Measurements from ENCODE around the gene SHISA8.

Gene SHISA8

DNA sequence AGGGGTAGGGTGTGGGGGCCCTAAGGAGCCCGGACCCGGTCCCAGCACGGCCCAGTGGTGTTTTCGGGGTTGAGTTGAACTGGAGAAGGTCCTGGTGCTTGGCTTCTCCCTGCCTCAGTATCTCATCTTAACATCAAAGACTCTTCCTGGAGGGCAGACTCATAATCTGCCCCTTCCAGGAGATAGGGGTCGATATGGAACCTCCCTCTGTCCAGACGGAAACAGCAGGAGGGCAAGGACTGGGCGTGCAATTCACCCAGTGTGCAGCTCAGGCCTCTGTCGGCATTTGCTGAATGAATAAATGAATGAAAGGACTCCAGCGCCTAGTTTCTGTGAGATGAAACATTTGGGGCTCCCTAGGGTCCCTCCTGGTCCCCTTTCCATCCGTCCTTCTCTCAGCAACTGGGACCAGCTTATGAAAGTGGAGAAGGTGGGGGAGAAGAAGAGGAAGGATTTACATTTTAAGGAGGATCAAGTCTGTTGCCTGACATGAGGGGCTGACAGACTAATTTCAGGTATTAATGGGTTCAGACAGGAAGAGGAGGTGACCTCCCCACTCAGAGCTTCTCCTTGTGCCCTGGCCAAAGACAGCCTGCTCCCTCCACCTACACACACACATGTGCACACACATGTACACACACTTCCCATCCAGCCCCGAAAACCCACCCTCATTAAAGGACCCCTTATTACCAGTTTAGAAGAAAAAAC, 1.1 kb upstream of the SHISA8 start:
- DNase-seq (ENCODE audit: low read depth in 1 of 2, low spot score in 1 of 2), result no peak

DNA sequence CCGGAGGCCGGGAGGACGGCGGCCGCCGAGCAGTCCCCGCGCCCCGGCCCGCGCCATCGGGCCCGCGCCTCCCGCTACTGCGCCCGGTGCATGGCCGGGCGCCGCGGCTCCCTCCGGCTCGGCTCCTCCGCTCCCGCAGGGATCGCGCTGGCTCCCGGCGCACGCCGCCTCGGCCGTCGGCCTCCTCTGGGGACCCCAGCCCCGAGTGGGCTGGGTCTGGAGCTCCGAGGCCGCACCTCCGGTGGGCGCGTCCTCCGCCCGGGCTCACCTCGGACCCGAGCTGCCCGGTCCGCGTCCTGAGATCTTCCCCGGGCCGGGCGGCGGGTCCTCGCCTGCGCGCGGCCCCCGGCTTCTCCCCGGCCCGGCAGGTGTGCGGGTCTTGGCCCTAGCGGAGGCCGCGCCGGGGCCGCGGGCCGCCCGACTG, 251 bp downstream of the SHISA8 start:
- DNase-seq (ENCODE audit: low read depth in 1 of 2, low spot score in 1 of 2), result no peak

DNA sequence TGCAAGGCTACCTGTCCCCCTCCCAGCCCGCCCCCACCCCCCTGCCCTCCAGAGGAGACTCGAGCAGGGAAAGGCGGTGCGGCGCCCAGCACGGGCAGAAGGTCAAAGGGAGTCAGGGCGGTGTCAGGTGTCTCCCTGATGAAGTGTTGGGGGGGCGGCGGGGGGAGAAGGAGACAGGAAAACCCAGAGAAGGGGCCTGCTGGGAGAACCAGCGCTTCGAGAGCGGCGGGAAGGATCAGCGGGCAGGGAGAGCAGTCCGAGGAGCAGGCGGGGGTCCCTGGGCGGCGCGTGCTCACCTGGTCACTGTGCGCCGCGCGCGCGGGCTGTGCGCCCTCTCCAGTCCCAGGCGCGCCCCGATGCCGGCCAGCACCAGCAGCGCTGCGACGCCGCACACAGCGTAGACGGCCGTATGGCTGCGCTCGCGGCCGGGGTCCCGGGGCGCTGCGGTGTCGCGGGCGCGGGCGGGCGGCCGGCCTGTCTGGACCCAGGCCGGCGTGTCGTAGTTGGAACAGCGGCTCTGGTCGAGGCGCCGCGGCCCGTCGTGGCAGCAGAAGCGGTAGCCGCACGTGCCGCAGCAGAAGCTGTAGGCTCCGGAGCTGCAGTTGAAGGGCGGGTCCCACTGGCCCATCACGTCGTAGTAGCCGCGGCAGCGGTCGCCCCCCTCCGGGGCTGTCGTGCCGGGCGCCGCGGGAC, 886 bp downstream of the SHISA8 start:
- DNase-seq (ENCODE audit: low read depth in 1 of 2, low spot score in 1 of 2), result no peak

GRCh38 chr22:41913040-41913719, 1.7 kb downstream of the SHISA8 start:
- DNase-seq (ENCODE audit: low read depth in 1 of 2, low spot score in 1 of 2), result no peak

DNA sequence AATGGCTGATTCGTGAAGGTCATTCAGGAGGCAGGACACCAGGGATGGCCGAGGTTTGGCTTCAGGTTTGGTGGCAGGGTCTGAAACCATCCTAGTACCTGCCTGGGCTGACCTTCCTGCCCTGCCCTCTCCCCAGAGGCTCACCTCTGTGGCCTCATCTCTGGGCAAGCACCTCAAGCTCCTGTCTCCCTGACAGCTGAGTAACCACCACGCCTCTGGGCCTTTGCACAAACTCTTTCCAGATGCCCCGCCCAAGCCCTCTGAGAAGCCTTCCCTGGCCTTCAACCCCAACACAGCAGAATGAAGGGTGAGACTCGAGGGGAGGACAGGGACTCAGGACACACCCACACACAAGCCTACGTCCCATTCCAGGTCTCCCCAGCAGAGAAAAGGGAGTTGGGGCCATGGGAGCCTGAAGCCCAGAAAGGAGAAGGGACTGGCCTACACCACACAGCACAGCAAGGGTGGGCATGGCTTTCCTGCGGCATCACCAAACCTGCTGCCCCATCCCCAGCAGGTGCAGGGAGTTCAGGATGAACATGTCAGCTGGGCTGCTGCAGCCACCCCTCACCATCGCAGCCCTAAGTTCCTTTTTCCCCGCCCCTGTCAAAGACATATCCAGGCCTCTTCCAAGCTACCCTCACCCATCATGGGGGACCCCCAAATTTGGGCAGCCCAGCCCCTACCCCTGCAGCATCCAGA, 2.4 kb downstream of the SHISA8 start:
- no peak for DNase-seq (ENCODE audit: low read depth in 1 of 2, low spot score in 1 of 2)

DNA sequence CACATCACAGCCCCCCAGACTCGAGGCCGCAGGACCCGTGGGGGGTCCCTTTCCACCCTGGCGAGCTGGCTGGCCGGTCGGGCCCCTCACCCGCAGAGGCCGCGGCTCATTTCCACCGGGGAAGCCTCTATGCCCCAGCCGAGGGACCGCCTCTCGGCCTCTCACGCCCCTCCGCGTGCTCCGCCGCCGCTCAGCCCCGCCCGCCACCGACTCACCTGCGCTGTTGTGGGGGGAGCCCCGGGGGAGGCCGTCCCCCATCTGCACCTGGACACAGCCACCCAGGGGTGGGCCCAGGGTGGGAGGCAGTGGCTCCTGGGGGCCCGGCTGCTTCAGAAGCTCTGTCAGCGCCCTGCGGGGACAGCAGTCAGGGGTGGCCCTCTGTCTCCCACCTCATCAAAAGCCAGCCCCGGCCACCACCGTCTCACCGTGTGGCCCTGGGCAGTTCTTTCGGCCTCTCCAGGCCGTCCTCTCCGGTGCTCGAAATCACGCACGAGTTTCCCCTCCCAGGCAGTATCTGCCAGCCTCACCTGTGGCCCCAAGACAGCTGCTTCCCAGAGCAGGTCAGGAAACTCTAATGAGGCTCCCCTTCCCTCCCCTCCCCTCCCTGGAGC, 3.8 kb downstream of the SHISA8 start:
- DNase-seq (ENCODE audit: low read depth in 1 of 2, low spot score in 1 of 2), result no peak

DNA sequence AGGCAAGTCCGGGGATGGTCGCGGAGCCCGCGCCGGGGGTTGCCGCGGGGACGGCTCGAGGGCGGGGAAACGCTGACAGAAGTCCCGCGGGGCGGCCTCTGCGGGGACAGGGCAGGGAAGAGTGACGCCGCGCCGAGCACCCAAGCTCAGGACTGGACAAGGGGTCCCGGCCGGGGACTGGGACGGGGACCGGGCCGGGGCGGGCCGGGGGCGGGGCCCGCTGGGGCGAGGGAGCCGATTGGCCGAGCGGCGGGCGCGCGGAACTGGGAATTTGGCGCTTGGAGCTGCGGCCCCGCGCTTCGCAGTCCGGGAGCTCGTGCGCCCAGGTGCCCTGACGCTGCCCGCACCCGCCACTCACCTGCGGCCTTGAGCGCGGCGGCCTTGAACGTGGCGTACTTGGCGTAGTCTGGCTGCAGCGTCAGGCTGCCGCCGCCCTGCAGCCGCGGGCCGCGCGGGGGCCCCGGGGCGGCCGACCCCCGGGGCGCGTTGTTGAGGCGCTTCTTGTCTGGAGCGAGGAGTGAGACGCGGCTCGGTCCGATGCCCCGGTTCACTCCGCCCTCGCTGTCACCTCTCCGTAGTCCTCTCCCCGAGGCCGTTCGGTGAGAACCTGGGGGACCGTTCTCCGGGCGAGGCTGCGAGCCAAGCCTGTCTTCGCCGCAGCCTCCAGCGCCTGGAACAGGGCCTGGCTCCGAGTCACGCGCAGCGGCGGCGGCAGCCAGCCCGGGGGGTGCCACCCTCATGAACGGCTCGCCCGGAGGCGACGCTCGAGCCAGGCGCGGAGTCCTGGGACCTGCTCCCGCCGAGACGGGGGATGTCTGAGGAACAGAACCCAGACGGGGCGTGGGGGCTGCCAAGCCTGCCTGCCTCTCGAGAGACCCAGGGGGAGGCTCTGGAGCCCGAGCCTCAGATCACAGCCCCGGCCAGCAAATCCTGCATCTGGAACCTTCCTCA, 4.5 kb downstream of the SHISA8 start:
- DNase-seq (ENCODE audit: low read depth in 1 of 2, low spot score in 1 of 2), result no peak

GRCh38 chr22:41909310-41910049, 5.4 kb downstream of the SHISA8 start:
- no peak for DNase-seq (ENCODE audit: low read depth in 1 of 2, low spot score in 1 of 2)

GRCh38 chr22:41908411-41909309, 6.2 kb downstream of the SHISA8 start:
- DNase-seq (ENCODE audit: low read depth in 1 of 2, low spot score in 1 of 2), result no peak

DNA sequence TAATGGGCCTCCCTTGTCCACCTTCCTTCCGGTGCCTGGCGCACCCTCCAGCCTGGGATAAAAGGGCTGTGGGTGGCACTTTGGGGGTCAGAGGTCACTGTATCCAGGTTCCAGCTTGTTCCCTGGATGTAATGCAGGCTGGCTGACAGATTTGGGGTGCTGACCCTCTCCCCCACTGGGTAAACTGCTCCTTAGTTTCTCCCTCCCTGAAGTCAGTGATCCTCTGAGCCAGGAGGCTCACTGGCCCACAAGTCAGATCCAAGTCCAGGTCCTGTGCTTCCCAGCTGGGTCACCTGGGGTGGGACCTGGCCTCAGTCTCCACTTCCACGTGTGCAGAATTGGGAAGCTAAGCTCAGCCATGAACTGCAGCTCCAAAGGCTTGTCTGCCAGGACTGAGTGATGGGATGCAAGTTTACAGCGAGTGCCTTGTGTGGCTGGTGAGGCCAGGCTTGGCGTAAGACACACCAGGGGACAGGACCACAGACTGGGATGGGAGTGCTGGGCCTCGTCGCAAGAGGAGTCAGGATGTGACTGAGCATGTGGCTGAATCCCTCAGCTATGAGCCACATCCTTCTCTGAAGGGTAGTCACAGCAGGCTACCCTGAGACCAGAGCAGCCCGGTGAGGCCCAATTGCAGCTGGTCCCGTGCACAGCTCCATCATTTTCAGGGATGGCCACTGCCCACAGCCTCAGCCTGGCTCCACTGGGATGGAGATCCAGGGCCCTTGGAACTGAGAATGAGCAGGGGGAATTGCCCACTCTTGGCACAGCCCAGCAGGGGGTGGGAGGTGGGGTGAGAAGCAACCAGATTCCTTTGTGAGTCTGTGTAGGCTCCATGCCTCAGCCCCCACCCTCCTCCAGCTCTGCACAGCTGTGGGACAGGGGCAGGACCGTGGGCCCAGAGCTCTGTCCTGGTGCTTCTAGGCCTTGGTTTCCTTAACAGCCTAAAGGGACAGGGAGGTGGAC, 7.2 kb downstream of the SHISA8 start:
- no peak for DNase-seq (ENCODE audit: low read depth in 1 of 2, low spot score in 1 of 2)

GRCh38 chr22:41906822-41907221, 8.1 kb downstream of the SHISA8 start:
- no peak for DNase-seq (ENCODE audit: low read depth in 1 of 2, low spot score in 1 of 2)

DNA sequence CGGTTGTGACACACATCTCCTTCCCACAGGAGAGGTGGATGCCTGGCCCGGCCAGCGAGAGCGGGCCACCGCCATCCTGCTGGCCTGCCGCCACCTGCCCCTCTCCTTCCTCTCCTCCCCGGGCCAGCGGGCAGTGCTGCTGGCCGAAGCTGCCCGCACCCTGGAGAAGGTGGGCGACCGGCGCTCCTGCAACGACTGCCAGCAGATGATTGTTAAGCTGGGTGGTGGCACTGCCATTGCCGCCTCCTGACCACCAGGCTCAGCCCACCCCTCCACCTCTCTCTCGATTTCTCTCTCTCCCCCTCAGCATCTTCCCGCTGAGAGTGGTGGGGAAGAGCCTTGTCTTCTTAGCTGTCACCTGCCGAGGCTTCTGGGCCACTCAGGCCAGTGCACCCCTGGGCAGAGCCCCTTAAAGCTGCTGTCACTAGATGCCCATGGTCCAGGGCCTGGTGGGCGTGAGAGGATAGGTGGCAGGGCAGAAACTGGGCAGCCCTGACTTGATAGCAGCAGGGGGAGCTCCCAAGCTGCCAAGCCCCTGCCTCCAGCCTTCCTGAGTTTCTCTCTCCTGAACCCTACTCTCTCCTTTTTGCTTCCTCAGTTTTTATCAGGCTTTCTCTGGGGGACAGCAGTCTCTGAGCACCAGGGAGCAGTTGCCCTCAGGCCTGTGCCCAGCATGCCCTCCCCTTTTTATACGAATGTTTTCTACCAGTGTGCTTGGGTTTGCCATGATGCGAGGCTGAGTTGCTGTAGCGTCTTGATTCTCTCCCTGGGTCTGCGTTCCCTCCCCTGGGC, 9.3 kb downstream of the SHISA8 start:
- no peak for DNase-seq (ENCODE audit: low read depth in 1 of 2, low spot score in 1 of 2)

DNA sequence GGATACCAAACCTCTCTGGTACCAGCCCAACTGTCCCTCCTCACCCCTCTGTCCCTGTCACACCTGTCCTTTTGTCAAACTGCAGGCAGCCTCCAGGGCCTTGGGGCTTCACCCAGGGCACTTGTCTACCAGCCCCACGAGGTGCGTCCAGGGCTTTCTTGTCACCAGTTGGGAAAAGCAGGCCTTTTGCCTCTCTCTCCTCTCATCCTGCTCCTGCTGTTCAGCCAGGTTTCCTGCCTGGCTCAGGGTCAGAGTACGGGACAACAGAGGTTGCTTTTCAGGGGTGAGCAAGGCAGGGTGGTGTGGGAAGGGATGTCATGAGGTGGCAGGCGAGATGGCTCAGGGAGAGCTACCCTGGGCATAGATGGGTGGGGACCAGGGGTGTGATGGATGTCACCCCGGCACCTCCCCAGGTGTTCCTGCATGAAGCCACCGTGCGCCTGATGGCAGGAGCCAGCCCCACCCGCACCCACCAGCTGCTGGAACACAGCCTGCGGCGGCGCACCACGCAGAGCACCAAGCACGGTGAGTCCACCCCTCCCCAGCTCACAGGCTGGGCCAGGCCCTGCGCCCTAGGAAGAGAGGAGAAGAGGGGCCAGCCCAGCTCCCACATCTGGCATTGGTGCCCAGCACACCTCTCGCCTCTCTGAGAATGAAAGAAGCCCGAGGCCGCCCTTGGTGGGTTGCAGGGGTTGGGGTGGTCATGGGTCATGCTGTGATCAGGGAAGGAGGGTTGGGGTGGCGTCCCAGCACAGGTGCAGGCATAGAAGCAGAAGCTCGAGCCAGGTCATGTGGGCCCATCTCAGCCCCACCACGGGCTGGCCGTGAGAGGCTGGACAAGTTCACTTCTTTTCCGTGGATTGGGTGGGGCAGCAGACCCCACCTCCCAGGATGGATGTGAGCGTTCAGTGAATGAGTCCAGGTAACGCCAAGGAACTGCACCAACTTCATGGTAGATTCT, 10.1 kb downstream of the SHISA8 start:
- DNase-seq (ENCODE audit: low read depth in 1 of 2, low spot score in 1 of 2), result no peak

- DNase-seq (ENCODE audit: low read depth in 1 of 2, low spot score in 1 of 2), result no peak
Measured at GRCh38 chr22:41902932-41903421, 11.9 kb downstream of the SHISA8 start.

DNA sequence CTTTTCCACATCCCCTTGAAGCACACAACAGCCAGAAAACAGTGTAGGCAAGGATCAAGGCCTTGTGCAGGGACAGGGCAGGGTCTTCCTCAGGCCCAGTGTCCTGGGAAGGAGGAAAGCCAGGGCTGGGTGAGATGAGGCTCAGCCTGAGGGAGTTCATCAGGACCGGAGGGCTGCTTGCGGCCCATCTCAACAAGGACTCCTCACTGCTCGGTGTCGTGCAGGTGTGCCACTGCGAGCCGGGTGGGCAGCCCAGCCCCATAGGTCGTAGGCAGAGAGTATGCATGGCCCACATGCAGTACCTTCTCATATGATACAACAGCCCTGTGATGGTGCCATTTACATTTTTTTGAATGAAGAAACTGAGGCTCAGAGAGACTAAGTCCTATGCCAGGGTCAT, 12.9 kb downstream of the SHISA8 start:
- DNase-seq (ENCODE audit: low read depth in 1 of 2, low spot score in 1 of 2), result no peak

All from stimulated activated CD4-positive, alpha-beta T cell treated with anti-CD3 and anti-CD28 coated beads, Interleukin-15, amount 100 ng/mL, for 1 hour (primary cell).